H9 (cell line): Measurements from ENCODE around the gene DMD. TPM values are rescaled to one million over a fixed set of nuclear protein-coding genes. Genes with fewer than 3 reads are reported as not detected.

ENCODE experiments used
- DNase-seq: peaks from one replicate; pipeline ENCODE4 v3.0.0-alpha.2; 2017
- H2AFZ ChIP-seq: one replicate; pipeline ENCODE4 v1.6.1; 2013; ENCODE audit warnings: mild to moderate bottlenecking, low read length, control low read depth, moderate library complexity
- H2AK5ac ChIP-seq: 2 replicates; pipeline ENCODE4 v1.6.1; 2013; ENCODE audit warnings: low read length, control low read depth, mixed read lengths; ENCODE audit not compliant: insufficient read length
- H2BK120ac ChIP-seq: one replicate; pipeline ENCODE4 v1.6.1; 2013; ENCODE audit warnings: low read depth, mild to moderate bottlenecking, low read length, control low read depth, inconsistent platforms; ENCODE audit not compliant: poor library complexity, severe bottlenecking
- H2BK12ac ChIP-seq: 2 replicates; pipeline ENCODE4 v1.6.1; 2013; ENCODE audit warnings: low read length, control low read depth, mixed read lengths, low read depth; ENCODE audit not compliant: insufficient read length
- H2BK15ac ChIP-seq: 2 replicates; pipeline ENCODE4 v1.6.1; 2013; ENCODE audit warnings: low read depth, low read length, control low read depth
- H2BK20ac ChIP-seq: one replicate; pipeline ENCODE4 v1.6.1; 2013; ENCODE audit warnings: low read depth, mild to moderate bottlenecking, low read length, control low read depth, inconsistent platforms; ENCODE audit not compliant: poor library complexity, severe bottlenecking
- H2BK5ac ChIP-seq: 2 replicates; pipeline ENCODE4 v1.6.1; 2013; ENCODE audit warnings: low read length, control low read depth, mixed read lengths; ENCODE audit not compliant: insufficient read length
- H3K14ac ChIP-seq: 2 replicates; pipeline ENCODE4 v1.6.1; 2013; ENCODE audit warnings: low read length, control low read depth; ENCODE audit not compliant: insufficient read depth
- H3K18ac ChIP-seq: 2 replicates; pipeline ENCODE4 v1.6.1; 2013; ENCODE audit warnings: low read depth, mild to moderate bottlenecking, mixed read lengths, low read length, control low read depth; ENCODE audit not compliant: insufficient read length
- H3K23ac ChIP-seq: 2 replicates; pipeline ENCODE4 v1.6.1; 2013; ENCODE audit warnings: low read length, control low read depth, mixed read lengths, low read depth; ENCODE audit not compliant: insufficient read length
- H3K23me2 ChIP-seq: 2 replicates; pipeline ENCODE4 v1.6.1; 2013; ENCODE audit warnings: low read depth, mild to moderate bottlenecking, mixed read lengths, low read length, control low read depth; ENCODE audit not compliant: insufficient read length, poor library complexity, severe bottlenecking
- H3K27ac ChIP-seq: 2 replicates; pipeline ENCODE4 v1.5.1; 2013; ENCODE audit warnings: low read length, control low read depth, mixed read lengths, low read depth; ENCODE audit not compliant: insufficient read length
- H3K27me3 ChIP-seq: 2 replicates; pipeline ENCODE4 v1.6.1; 2013; ENCODE audit warnings: low read length, control low read depth, inconsistent platforms; ENCODE audit not compliant: insufficient read depth
- H3K4ac ChIP-seq: 2 replicates; pipeline ENCODE4 v1.6.1; 2013; ENCODE audit warnings: low read depth, mild to moderate bottlenecking, control low read depth, inconsistent platforms, low read length, moderate library complexity
- H3K4me1 ChIP-seq: 2 replicates; pipeline ENCODE4 v1.6.1; 2013; ENCODE audit warnings: low read length, control low read depth, inconsistent platforms; ENCODE audit not compliant: insufficient read depth
- H3K4me2 ChIP-seq: 2 replicates; pipeline ENCODE4 v1.6.1; 2013; ENCODE audit warnings: low read length, control low read depth, mixed read lengths; ENCODE audit not compliant: insufficient read length, insufficient read depth
- H3K56ac ChIP-seq: 2 replicates; pipeline ENCODE4 v1.6.1; 2013; ENCODE audit warnings: low read depth, mild to moderate bottlenecking, mixed read lengths, low read length, control low read depth; ENCODE audit not compliant: insufficient read length
- H3K79me1 ChIP-seq: 2 replicates; pipeline ENCODE4 v1.6.1; 2013; ENCODE audit warnings: low read depth, mild to moderate bottlenecking, moderate library complexity, low read length, control low read depth, inconsistent platforms; ENCODE audit not compliant: insufficient read depth, poor library complexity, severe bottlenecking
- H3K79me2 ChIP-seq: 2 replicates; pipeline ENCODE4 v1.6.1; 2013; ENCODE audit warnings: low read length, control low read depth, inconsistent platforms; ENCODE audit not compliant: insufficient read depth
- H3K9ac ChIP-seq: 2 replicates; pipeline ENCODE4 v1.6.1; 2013; ENCODE audit warnings: low read length, control low read depth, mixed read lengths; ENCODE audit not compliant: insufficient read length; ENCODE audit errors: extremely low read depth
- H3K9me3 ChIP-seq: one replicate; pipeline ENCODE4 v1.6.1; 2013; ENCODE audit warnings: low read depth, low read length, inconsistent platforms; ENCODE audit not compliant: control insufficient read depth
- H3T11ph ChIP-seq: one replicate; pipeline ENCODE4 v1.6.1; 2013; ENCODE audit warnings: mild to moderate bottlenecking, low read length, control low read depth, inconsistent platforms
- H4K20me1 ChIP-seq: one replicate; pipeline ENCODE4 v1.6.1; 2013; ENCODE audit not compliant: control insufficient read depth, insufficient read length, insufficient read depth
- H4K5ac ChIP-seq: 2 replicates; pipeline ENCODE4 v1.6.1; 2013; ENCODE audit warnings: low read depth, mild to moderate bottlenecking, mixed read lengths, low read length, control low read depth; ENCODE audit not compliant: insufficient read length
- H4K8ac ChIP-seq: replicated peaks from 2 replicates; pipeline ENCODE4 v1.6.1; 2013; ENCODE audit warnings: low read length, control low read depth, mixed read lengths, low read depth; ENCODE audit not compliant: insufficient read length
- H4K91ac ChIP-seq: 2 replicates; pipeline ENCODE4 v1.6.1; 2013; ENCODE audit warnings: low read depth, mild to moderate bottlenecking, moderate library complexity, mixed read lengths, low read length, control low read depth; ENCODE audit not compliant: insufficient read length
- H3K27ac Mint-ChIP-seq, 3 experiments: 2 replicates in 2 of 3; 3 replicates in 1 of 3; pipeline ENCODE4 v1.8.0; 2020 to 2021; ENCODE audit warnings: mixed read lengths in 3 of 3, mild to moderate bottlenecking in 1 of 3, moderate library complexity in 1 of 3
- H3K27me3 Mint-ChIP-seq: 2 replicates; pipeline ENCODE4 v1.8.0; 2021; ENCODE audit warnings: low read depth, mild to moderate bottlenecking, moderate library complexity, mixed read lengths
- H3K36me3 Mint-ChIP-seq, 3 experiments: 2 replicates in 2 of 3; 3 replicates in 1 of 3; pipeline ENCODE4 v1.8.0; 2020 to 2021; ENCODE audit warnings: low read depth in 3 of 3, mixed read lengths in 3 of 3; ENCODE audit not compliant: insufficient read depth in 1 of 3
- H3K4me1 Mint-ChIP-seq, 2 experiments: 2 replicates each; pipeline ENCODE4 v1.8.0; 2020; ENCODE audit warnings: mixed read lengths in 2 of 2
- H3K4me3 Mint-ChIP-seq, 2 experiments: 2 replicates in 1 of 2; 3 replicates in 1 of 2; pipeline ENCODE4 v1.8.0; 2020 to 2021; ENCODE audit warnings: mild to moderate bottlenecking in 2 of 2, mixed read lengths in 2 of 2, moderate library complexity in 1 of 2
- H3K9me3 Mint-ChIP-seq, 2 experiments: 2 replicates in 1 of 2; 3 replicates in 1 of 2; pipeline ENCODE4 v1.8.0; 2020; ENCODE audit warnings: mild to moderate bottlenecking in 2 of 2, mixed read lengths in 2 of 2, moderate library complexity in 1 of 2
- CTCF ChIP-seq: fragments of 200-600 bp; sonication (generic); conservative IDR thresholded peaks from 3 replicates; pipeline ENCODE4 v1.8.0; 2021; ENCODE audit warnings: antibody characterized with exemption, mild to moderate bottlenecking
- WGBS: extraction: QIAGEN DNeasy Blood & Tissue Kit; methylation state at CpG from one replicate; pipeline ENCODE4 v1.1.7; 2013; ENCODE audit warnings: missing lambda C conversion rate, low lambda C conversion rate, mixed read lengths; ENCODE audit not compliant: insufficient read length; ENCODE audit errors: extremely low coverage; 5-methylcytosine and 5-hydroxymethylcytosine counted together
- total RNA-seq: library from RNA; stranded (reverse); gene quantifications from 2 replicates; pipeline ENCODE4 v1.2.1, GENCODE V29; 2021

The DMD gene
- total RNA-seq, 1 experiment from 2014 or later = 3.8 TPM

DNA sequence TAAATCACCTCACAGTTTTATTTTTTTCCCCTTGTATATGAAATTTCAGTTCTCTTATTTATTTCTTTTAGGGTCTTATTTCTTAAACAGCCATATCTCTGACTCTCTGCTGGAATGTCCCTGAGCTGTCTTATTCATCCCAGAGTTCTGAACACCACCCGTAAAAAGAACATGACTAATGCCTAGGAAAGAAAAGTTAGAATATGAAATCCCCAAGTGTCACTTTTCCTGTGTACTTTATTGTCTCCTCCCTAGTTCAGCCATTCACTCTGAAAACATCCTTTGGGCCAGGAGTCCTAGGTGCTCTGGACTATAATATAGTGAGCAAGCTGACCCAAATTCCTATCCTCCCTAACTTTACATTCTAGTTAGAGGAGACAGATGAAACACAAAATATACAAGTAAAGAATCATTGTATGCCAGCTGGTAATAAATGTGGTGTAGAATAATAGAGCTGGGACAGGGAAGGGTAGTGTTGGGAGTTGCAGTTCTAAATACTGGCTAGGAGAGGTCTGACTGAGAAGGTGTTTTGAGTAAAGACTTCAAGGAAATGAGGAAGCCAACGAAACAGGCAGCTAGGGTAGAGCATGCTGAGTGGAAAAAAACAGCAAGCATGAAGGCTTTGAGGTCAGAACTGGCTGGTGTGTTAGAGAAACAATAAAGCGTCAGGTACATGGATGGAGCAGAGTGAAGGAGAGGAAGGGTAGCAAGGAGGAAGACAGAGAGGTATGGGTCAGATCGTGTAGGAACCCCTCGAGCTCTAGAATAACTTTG is 2098.9 kb downstream of the DMD start:
- no peak overlapping the region for H3K27ac Mint-ChIP-seq
- no peak overlapping the region for H3K56ac ChIP-seq
- H2AFZ ChIP-seq = no peak overlapping the region
- no peak overlapping the region for H2BK5ac ChIP-seq
- TF ChIP-seq CTCF = no peak
- H3K79me1 ChIP-seq = no peaks in the 10 kb centered on the region
- H3K27ac ChIP-seq = no peak overlapping the region
- H3K9ac ChIP-seq = no peak overlapping the region
- no peaks in the 10 kb centered on the region for H4K20me1 ChIP-seq
- no peaks in the 10 kb centered on the region for H3K9me3 ChIP-seq
- H3K4me1 Mint-ChIP-seq = 0 out of 4 replicates have a peak, but pooled peaks cover 0 to 3% of the 10 kb centered on the region in 2 experiments
- H3T11ph ChIP-seq = no peak overlapping the region
- no peak overlapping the region for H2BK20ac ChIP-seq
- no peak overlapping the region for H2BK120ac ChIP-seq
- no peak overlapping the region for H2AK5ac ChIP-seq
- WGBS = no CpG with 5 or more reads among the region's 5 CpGs
- H3K18ac ChIP-seq = no peak overlapping the region
- H3K14ac ChIP-seq = no peak overlapping the region
- H3K27me3 Mint-ChIP-seq = no peaks in the 10 kb centered on the region
- no peaks in the 10 kb centered on the region for H3K79me2 ChIP-seq
- H3K4me1 ChIP-seq = no peaks in the 10 kb centered on the region
- H4K5ac ChIP-seq = no peak overlapping the region
- peaks cover 53 to 68% of the 10 kb centered on the region in 2 experiments for H3K9me3 Mint-ChIP-seq
- no peak overlapping the region for H3K4me2 ChIP-seq
- H3K23me2 ChIP-seq = no peaks in the 10 kb centered on the region
- H3K36me3 Mint-ChIP-seq = peaks cover 0 to 2% (median 0%) of the 10 kb centered on the region in 3 experiments; a peak in 1 of 7 replicates
- H4K8ac ChIP-seq = no peak overlapping the region
- no peaks in the 10 kb centered on the region for H3K27me3 ChIP-seq
- no peak for DNase-seq
- H3K23ac ChIP-seq = no peak overlapping the region
- H2BK12ac ChIP-seq = no peak overlapping the region
- no peak overlapping the region for H2BK15ac ChIP-seq
- no peak overlapping the region for H4K91ac ChIP-seq
- H3K4me3 Mint-ChIP-seq = no peak overlapping the region
- H3K4ac ChIP-seq = no peak overlapping the region
